Motor neuron (in vitro differentiated cells): ENCODE data around the gene HDAC10. TPM values are rescaled to one million over a fixed set of nuclear protein-coding genes. Genes with fewer than 3 reads are reported as not detected.

Experiments
- ATAC-seq, 8 experiments: fragments of 200-7000 bp; cut with Tn5 transposase; replicated peaks in 6 of 8; 2 replicates each; pipeline ENCODE4 v1.8.0; 2021; ENCODE audit warnings: mild to moderate bottlenecking in 8 of 8, moderate library complexity in 8 of 8
- H3K27ac ChIP-seq, 2 donors: fragments of 250-450 bp; sonication (Bioruptor Pico); 2 replicates each; pipeline ENCODE4 v1.9.0; 2021; ENCODE audit warnings: antibody characterized with exemption in 2 of 2, mild to moderate bottlenecking in 2 of 2, moderate library complexity in 1 of 2
- H3K4me1 ChIP-seq, 2 donors: fragments of 250-450 bp; sonication (Bioruptor Pico); replicated peaks in 1 of 2; 2 replicates each; pipeline ENCODE4 v1.6.1; 2021; ENCODE audit warnings: antibody characterized with exemption in 2 of 2, mild to moderate bottlenecking in 2 of 2, moderate library complexity in 1 of 2
- H3K4me3 ChIP-seq, 5 donors: fragments of 250-450 bp; sonication (Bioruptor Pico); 2 replicates each; pipeline ENCODE4 v1.9.0; 2021; ENCODE audit warnings: antibody characterized with exemption in 5 of 5, mild to moderate bottlenecking in 5 of 5, moderate library complexity in 4 of 5
- WGBS, 10 experiments: fragments of 450-650 bp; shearing (Covaris generic); methylation state at CpG; one replicate each; pipeline ENCODE4 v1.0.0; 2022; 5-methylcytosine and 5-hydroxymethylcytosine counted together
- in situ Hi-C, 9 experiments: fragments of 400-800 bp; cut with MboI; loops; one replicate each; pipeline ENCODE4 v1.15.0; 2021; ENCODE audit warnings: low sequenced_read_pairs in 9 of 9, low pct_unique_long_range_greater_than_20kb in 2 of 9; ENCODE audit not compliant: unreplicated experiment in 9 of 9
- total RNA-seq, 8 experiments: library from RNA; unstranded; fragments of 300-600 nt; gene quantifications; 2 replicates each; pipeline versions ENCODE4 v1.2.3 to v1.2.4, GENCODE V29; 2022

The HDAC10 gene
- total RNA-seq, 8 experiments from 2014 or later, result 9.0 to 46.4 (median 16.2) TPM

DNA sequence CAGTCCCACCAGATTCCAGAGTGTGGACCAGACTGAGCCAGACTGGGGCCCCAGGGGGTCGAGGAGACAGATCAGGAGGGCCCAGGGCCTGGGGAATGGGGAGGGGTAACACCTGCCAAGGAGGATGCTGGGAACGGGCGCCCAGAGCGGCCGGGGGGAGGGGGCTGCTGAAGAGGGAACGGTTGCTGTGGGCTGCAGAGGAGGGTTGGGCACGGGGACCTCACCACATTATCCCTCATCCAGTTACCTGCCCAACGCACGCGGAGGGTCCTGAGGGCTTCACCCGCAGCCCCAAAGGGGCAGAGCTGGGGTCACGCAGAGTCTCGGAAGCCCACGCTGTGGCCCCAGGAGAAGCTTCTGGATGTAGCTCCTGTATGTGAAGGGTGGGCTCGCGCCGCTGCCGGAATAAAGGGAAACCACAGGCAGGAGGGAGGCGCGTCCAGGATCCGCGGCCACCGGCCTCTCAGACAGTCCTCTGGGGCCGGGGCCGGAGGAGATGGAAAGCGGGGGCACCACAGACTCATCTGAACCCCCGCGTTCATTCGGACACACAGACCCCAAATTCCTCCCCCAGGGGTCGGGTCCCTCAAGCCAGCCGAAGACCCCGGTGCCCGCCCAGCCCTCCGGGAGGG, 51.1 kb downstream of the HDAC10 start:
- Histone ChIP-seq H3K4me1 (peaks cover 3 to 13% of the 10 kb centered on the region in 2 donors), H3K27ac (peak overlapping the region; percentile 88 to 90), H3K4me3 (peak overlapping the region; percentile 74 to 99 (median 94))
- ATAC-seq, result peak; percentile 9 to 31 (median 16)
- WGBS, 10 experiments, result 5 to 12% (median 5%) methylated on average over 4 to 5 of the region's 34 CpGs; no CpG with 5 or more reads in 7 of the 10 experiments
- in situ Hi-C loops, result loop anchor here in 3 of 9 experiments (10.0 to 25.0 kb wide), 2 partner anchors 55 to 263 kb away; no protein-coding TSS in a partner anchor

DNA sequence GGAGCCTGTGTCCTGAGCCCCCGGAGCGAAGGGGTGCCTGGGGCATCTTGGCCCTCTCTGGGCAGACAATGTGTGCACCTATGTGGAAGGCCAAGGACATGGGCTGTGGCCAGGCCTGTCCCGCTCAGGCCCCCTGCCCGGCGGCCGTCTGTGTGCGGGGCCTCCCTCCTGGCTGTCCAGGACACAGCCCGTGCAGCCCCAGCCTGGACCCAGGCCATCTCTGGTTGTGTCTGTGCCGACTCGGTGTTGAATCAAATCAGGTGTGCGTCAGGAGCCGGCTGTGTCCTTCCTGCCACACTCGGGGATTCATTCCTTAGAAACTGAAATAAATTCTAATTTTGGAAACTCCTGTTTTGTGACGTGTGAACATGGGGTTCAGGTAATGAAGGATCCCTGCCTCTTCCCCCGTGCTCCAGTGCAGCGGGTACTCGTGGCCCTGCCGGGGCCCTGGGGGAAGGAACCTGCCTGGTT, 51.8 kb downstream of the HDAC10 start:
- peak overlapping the region in 1 of 2 donors; percentile 88 for H3K27ac ChIP-seq
- in situ Hi-C loops, result loop anchor here in 2 of 9 experiments (25.0 kb wide), 1 partner anchor 262 kb away; no protein-coding TSS in a partner anchor
- 69 to 100% (median 86%) methylated on average over 2 to 8 of the region's 18 CpGs; no CpG with 5 or more reads in 5 of the 10 experiments for WGBS, 10 experiments
- peaks cover 3 to 13% of the 10 kb centered on the region in 2 donors for H3K4me1 ChIP-seq
- no peak for ATAC-seq
- peak overlapping the region; percentile 74 to 99 (median 94) for H3K4me3 ChIP-seq

DNA sequence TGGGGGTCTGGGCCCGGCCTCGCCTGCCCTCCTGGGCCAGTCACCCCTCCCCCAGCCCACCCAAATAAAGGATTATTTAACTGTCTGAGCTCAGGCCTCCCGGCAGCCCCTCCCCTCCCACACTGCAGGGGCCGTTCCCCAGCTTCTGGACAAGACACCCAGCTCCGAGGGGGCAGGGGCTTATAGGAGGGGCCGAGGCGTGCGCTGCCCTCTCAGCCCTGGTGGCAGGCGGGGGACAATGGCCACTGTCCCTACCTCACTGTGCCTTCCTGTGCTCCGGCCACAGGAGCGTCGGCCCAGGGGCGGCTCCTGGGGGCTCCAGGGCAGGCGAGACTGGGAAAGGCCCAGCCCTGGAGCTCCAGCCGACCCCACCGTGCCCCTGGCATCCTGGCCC, 52.4 kb downstream of the HDAC10 start:
- Histone ChIP-seq H3K4me1 (peaks cover 3 to 13% of the 10 kb centered on the region in 2 donors), H3K4me3 (no peak overlapping the region), H3K27ac (no peak overlapping the region)
- WGBS, 10 experiments, result 83 to 100% (median 97%) methylated on average over 1 to 6 of the region's 16 CpGs; no CpG with 5 or more reads in 7 of the 10 experiments
- no peak for ATAC-seq
- in situ Hi-C loops, result loop anchor here in 2 of 9 experiments (25.0 kb wide), 1 partner anchor 261 kb away; no protein-coding TSS in a partner anchor

DNA sequence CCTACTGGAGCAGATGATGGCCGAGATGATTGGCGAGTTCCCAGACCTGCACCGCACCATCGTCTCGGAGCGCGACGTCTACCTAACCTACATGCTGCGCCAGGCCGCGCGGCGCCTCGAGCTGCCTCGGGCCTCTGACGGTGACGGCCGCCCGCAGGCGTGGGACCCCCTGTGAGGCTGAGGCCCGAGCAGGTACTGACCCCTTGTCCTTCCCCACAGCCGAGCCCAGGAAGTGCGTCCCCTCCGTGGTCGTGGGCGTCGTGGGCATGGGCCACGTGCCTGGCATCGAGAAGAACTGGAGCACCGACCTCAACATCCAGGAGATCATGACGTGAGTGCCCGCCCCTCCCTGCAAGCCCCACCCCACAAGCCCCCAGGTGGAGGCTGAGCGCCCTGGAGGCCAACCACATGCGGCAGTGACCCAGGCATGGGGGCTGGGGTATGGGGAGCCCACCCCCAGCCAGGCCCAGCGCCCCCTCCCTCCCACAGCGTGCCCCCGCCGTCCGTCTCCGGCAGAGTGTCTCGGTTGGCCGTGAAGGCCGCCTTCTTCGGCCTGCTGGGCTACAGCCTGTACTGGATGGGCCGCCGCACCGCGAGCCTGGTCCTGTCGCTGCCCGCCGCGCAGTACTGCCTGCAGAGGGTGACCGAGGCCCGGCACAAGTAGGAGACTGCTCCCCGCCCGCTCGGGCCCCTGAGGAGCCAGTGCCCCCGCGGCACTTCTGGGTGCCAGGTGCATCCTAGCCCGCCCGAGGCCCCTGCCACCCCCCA, 53.0 kb downstream of the HDAC10 start:
- Histone ChIP-seq H3K27ac (no peak overlapping the region), H3K4me3 (no peak overlapping the region), H3K4me1 (peaks cover 3 to 13% of the 10 kb centered on the region in 2 donors)
- in situ Hi-C loops, result loop anchor here in 2 of 9 experiments (25.0 kb wide), 1 partner anchor 261 kb away; no protein-coding TSS in a partner anchor
- WGBS, 10 experiments, result 97 to 100% methylated on average over 6 to 8 of the region's 61 CpGs; no CpG with 5 or more reads in 8 of the 10 experiments
- no peak for ATAC-seq

DNA sequence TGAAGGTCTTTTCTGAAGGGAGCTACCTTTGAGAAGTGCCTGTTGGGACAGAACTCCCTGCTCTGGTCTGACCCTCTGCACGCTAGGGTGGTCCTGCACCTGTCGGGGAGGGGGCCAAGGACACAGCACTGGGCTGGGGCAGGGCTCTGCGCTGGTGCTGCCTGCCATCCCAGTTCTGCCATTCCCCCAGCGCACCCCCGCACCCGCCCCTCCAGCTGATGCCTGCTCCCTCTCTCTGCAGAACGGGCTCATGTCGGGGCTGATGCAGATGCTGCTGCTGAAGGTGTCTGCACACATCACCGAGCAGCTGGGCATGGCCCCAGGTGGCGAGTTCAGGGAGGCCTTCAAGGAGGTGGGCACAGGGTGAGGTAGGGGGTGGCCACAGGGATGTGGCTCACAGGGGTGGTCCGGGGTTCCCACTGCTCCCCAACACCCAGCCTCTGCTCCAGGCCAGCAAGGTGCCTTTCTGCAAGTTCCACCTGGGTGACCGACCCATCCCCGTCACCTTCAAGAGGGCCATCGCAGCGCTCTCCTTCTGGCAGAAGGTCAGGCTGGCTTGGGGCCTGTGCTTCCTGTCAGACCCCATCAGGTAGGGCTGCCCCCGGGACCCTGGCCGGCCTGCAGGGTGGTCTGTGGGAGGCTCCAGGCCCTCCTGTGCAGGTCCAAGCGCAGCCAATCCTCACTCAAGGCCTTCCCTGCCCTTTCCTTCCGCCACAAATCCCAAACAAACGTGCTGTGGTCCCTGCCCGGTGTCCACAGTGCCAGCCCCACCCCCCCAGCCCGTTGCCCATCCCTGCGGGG, 53.9 kb downstream of the HDAC10 start:
- in situ Hi-C loops, result loop anchor here in 2 of 9 experiments (25.0 kb wide), 1 partner anchor 260 kb away; no protein-coding TSS in a partner anchor
- Histone ChIP-seq H3K4me3 (no peak overlapping the region), H3K27ac (no peak overlapping the region), H3K4me1 (peaks cover 3 to 8% of the 10 kb centered on the region in 2 donors)
- WGBS, 10 experiments, result 83 to 100% (median 100%) methylated on average over 1 to 8 of the region's 23 CpGs; no CpG with 5 or more reads in 5 of the 10 experiments
- no peak for ATAC-seq

DNA sequence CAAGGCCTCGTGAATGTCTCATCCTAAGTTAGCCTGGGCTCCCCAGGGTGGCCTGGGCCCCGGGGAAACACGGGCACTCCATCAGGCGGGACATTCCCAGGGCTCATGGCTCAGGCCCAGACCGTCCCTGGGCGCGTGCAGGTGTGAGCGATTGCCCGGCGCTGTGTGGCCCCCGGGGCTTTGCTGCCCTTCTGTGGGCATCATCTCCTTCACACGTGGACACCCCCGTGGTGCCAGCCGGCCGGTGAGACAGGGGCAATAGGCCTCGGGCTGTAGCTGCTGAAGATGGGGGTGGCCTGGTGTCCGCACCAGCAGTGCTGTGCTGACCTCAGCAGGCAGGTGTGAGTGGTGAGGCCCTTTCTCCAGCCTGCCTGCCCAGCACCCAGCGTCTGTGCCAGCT, 54.8 kb downstream of the HDAC10 start:
- WGBS, 10 experiments, result 94% methylated on average over 8 of the region's 18 CpGs; no CpG with 5 or more reads in 9 of the 10 experiments
- H3K27ac ChIP-seq, result no peak overlapping the region
- H3K4me1 ChIP-seq, result peaks cover 6% of the 10 kb centered on the region in 2 donors
- no peak for ATAC-seq
- in situ Hi-C loops, result loop anchor here in 2 of 9 experiments (25.0 kb wide), 1 partner anchor 259 kb away; no protein-coding TSS in a partner anchor
- H3K4me3 ChIP-seq, result no peak overlapping the region

Other genes starting within 250 kb of the HDAC10 start
- under 1 TPM in 5 of 8 experiments, not detected in 3; 0.07 to 0.47 (median 0.20) TPM for gene IL17REL, start 238.5 kb downstream of the HDAC10 start, total RNA-seq
- gene TTLL8, start 193.0 kb downstream of the HDAC10 start, total RNA-seq, result under 1 TPM in 2 of 8 experiments, not detected in 6; 0.09 to 0.17 TPM
- 10 to 100 TPM in 1 of 8 experiments, 1 to 10 TPM in 1, under 1 TPM in 6; 0.10 to 85.3 (median 0.28) TPM for gene MLC1, start 165.8 kb downstream of the HDAC10 start, total RNA-seq
- gene MOV10L1, start 161.3 kb downstream of the HDAC10 start, total RNA-seq, result 1 to 10 TPM in 1 of 8 experiments, under 1 TPM in 7; 0.11 to 2.9 (median 0.45) TPM
- gene PANX2, start 80.5 kb downstream of the HDAC10 start, total RNA-seq, result 1 to 10 TPM in 7 of 8 experiments, under 1 TPM in 1; 0.97 to 4.7 (median 1.9) TPM
- 10 to 100 TPM in 6 of 8 experiments, 1 to 10 TPM in 2; 8.2 to 37.4 (median 12.5) TPM for gene TRABD, start 65.4 kb downstream of the HDAC10 start, total RNA-seq
- 10 to 100 TPM in 5 of 8 experiments, 1 to 10 TPM in 3; 7.5 to 32.8 (median 11.2) TPM for gene SELENOO, start 50.3 kb downstream of the HDAC10 start, total RNA-seq
- 10 to 100 TPM; 14.4 to 52.6 (median 20.1) TPM for gene TUBGCP6, start 6.2 kb downstream of the HDAC10 start, total RNA-seq
- 10 to 100 TPM in 7 of 8 experiments, 1 to 10 TPM in 1; 8.8 to 34.7 (median 22.7) TPM for gene MAPK12, start 10.4 kb upstream of the HDAC10 start, total RNA-seq
- gene MAPK11, start 19.1 kb upstream of the HDAC10 start, total RNA-seq, result 10 to 100 TPM in 5 of 8 experiments, 1 to 10 TPM in 3; 2.6 to 26.7 (median 15.9) TPM
- 100 to 1,000 TPM in 1 of 8 experiments, 10 to 100 TPM in 7; 36.8 to 104 (median 59.6) TPM for gene PLXNB2, start 56.4 kb upstream of the HDAC10 start, total RNA-seq
- 10 to 100 TPM in 4 of 8 experiments, 1 to 10 TPM in 4; 1.7 to 15.3 (median 10.6) TPM for gene DENND6B, start 75.7 kb upstream of the HDAC10 start, total RNA-seq
- gene PPP6R2, start 92.1 kb upstream of the HDAC10 start, total RNA-seq, result 10 to 100 TPM; 25.1 to 75.6 (median 40.4) TPM
- gene SBF1, start 223.8 kb upstream of the HDAC10 start, total RNA-seq, result 10 to 100 TPM; 37.5 to 94.4 (median 60.3) TPM
- gene ADM2, start 230.3 kb upstream of the HDAC10 start, total RNA-seq, result 1 to 10 TPM in 5 of 8 experiments, under 1 TPM in 3; 0.09 to 7.6 (median 1.2) TPM
- gene MIOX, start 235.6 kb upstream of the HDAC10 start, total RNA-seq, result under 1 TPM in 4 of 8 experiments, not detected in 4; 0.13 to 0.52 (median 0.36) TPM